Keratinocyte (primary cell): Measurements from ENCODE around the gene MAP3K6.

Experiments used
- CTCF ChIP-seq, 3 experiments: IDR thresholded peaks in 1 of 3; conservative IDR thresholded peaks in 1 of 3; optimal IDR thresholded peaks in 1 of 3; 2 replicates in 2 of 3; 3 replicates in 1 of 3; pipeline versions ENCODE3 to v1.5.1; 2011; ENCODE audit warnings: low read length in 3 of 3, mild to moderate bottlenecking in 3 of 3, moderate library complexity in 2 of 3, control low read depth in 1 of 3, inconsistent platforms in 1 of 3; ENCODE audit not compliant: insufficient read depth in 2 of 3; ENCODE audit errors: extremely low read depth in 1 of 3
- EZH2 ChIP-seq: IDR thresholded peaks from one replicate; pipeline ENCODE4 v1.6.1; 2012; ENCODE audit warnings: inconsistent platforms, mild to moderate bottlenecking, low read length, moderate library complexity

- no peak for TF ChIP-seq CTCF (optimal IDR thresholded peaks at IDR 0.05 in 1 of 3, IDR thresholded peaks at IDR 0.05 in 1 of 3, conservative IDR thresholded peaks at IDR 0.05 in 1 of 3; ENCODE audit: extremely low read depth in 1 of 3, insufficient read depth in 2 of 3, low read length in 3 of 3)
- TF ChIP-seq EZH2, result no peak
Observed at GRCh38 chr1:27365372-27366112, 1.2 kb downstream of the MAP3K6 start.
